Stimulated activated CD4-positive, alpha-beta T cell treated with anti-CD3 and anti-CD28 coated beads, Interleukin-2, amount 100 ng/mL, for 24 hours (primary cell): ENCODE measurements around the gene MARCHF4.

Source experiments
- DNase-seq, 2 donors: peaks; one replicate each; pipeline ENCODE4 v3.0.0-alpha.2; 2020

The MARCHF4 gene

DNA sequence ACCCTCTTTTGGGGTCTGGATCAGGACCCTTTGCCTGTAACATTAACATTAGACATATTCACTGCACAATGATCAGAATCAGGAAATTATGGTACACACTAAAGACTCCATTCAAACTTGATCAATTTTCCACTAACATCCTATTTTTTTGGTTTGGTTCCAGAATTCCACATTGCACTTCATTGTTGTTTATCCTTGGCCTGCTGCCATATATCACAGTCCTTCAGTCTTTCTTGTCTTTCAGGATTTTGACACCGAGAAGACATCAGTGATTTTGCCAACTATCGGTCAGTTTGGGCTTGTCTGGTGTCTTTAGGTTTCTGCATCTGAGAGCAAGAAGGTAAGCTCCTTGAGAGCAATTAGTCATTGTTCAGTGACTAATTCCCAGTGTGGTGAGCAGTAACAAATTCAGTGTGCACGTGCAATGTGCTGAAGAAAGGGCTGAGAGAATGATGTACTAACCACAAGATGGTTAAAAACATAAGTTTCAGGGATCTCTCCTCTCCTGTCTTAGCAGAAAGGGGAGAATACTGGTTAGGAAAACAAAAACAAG, 23.5 kb downstream of the MARCHF4 start:
- peak; percentile 16 to 25 for DNase-seq

DNA sequence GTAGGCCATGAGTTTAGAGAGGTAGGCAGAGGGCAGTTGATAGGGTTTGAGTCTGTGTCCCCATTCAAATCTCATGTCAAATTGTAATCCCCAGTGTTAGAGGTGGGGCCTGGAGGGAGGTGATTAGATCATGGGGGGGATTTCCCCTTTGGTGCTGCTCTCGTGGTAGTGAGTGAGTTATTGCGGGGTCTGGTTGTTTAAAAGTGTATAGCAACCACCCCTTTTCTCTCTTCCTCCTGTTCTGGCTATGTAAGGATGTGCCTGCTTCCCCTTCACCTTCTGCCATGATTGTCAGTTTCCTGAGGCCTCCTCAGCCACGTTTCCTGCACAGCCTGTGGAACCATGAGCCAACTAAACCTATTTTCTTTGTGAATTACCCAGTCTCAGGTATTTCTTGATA, 25.5 kb downstream of the MARCHF4 start:
- DNase-seq, result peak in 1 of 2 donors; percentile 12

DNA sequence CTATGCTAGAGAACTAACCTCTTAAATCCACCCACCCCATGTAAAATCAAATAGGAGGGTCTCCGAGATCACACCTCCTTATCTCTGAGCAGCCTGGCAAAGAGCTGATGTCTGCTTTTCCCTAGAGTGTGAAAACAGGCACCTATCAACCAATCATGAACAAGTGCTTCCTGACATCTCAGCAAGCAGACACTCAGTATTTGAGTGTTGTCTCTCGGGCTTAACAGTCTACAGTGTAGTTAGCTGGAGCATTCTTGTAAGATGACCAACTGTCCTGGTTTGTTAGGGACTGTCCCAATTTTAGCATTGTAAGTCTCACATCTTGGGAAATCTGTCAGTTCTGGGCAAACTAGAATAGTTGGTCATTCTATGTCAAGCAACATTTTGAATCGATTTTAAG, 26.4 kb downstream of the MARCHF4 start:
- DNase-seq, result no peak

DNA sequence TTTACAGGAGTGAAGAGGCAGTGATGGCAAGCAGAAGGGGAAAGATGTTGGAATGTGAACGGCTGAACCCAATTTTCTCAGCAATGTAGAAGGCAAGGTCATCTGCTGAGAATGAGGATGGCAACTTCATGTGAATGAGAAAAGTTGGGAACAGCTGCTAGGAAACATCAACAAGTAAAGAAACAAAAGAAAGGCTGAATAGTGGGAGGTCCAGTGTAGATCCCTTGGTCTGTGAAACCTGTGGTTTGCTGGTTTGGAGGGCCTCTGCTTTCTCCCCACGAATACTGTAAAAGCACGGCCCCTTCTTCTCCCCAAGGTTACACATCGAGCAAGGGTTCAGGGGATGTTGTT, 27.4 kb downstream of the MARCHF4 start:
- no peak for DNase-seq

DNA sequence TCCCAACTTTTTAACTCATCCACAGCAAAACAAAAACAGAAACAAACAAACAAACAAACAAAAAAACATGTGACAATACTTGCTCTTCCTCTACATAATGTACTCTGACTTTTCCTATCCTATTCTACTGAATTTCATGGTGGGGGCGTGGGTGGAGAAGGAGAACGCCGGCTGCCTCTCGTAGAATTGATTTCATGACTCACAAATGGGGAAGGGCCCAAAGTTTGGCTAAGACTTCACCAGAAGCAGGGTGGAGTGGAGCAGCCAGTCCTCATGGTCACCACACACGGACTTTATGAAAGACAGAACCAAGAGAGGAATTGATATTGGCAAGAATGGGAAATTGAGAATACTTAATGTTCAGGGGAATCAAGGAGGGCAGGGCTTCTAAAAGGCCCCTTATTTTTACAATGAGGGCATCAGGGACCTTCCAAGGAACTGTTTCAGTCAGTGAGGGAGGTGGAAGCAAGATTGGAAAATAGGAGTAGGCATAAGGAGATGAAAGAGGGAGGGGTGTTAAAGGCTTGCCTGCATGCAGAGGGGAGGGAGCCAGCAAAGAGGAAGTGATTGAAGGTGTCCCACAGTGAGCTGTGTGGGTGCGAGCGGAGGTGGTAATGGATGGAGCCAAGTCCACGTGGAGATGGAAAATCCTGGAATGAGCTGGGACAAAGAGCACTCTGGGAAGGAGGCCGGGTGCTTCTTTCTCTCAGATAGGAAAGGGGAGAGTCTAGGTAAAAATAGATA, 27.9 kb downstream of the MARCHF4 start:
- no peak for DNase-seq

DNA sequence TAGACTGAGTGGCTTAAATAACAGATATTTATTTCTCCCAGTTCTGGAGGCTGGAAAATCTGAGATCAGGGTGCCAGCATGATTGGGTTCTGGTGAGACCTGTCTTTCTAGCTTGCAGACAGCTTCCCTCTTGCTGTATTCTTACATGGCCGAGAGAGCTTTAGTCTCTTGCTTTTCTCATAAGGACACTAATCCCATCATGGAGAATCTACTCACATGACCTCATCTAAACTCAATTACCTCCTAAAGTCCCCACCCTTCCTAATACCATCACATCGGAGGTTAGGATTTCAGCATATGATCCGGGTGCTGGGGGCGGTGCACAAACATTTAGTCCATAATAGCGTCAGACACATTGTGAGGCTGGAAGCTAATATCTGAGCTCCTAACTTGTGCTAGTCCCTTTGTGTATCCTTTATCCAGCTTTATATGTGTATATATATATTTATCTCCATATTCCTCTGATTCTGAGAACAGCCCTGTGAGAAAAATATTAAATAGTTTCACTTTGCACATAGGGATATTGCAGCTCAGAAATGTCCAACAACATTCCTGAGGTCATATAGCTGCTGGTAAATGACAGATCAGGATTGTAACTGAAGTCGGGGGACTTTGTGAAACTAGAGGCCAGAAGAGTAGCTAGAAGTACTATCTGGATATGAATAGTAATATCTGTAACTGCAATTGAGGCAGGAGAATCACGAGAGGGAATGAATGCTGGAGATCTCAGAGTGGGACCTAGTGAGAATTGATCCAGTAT, 28.9 kb downstream of the MARCHF4 start:
- DNase-seq, result no peak

DNA sequence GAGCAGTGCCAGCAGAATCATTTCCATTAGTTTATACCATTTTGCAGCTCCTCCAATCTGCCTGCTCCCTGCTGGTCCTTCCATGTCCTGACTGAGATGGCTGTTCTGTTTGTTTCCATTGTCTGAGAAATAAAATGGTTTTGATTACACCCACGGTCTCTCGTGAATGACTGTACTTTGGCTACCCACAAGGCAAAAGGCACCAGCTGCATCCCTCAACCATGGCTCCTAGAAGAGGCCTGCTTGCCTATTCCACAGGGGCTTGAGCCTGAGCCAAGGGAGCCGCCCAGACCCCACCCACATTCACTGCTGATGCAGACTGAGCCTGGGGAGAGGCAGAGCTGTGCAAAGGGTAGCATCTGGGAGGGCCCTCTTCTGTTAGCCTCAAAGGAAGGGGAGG, 31.2 kb downstream of the MARCHF4 start:
- peak in 1 of 2 donors; percentile 30 for DNase-seq

DNA sequence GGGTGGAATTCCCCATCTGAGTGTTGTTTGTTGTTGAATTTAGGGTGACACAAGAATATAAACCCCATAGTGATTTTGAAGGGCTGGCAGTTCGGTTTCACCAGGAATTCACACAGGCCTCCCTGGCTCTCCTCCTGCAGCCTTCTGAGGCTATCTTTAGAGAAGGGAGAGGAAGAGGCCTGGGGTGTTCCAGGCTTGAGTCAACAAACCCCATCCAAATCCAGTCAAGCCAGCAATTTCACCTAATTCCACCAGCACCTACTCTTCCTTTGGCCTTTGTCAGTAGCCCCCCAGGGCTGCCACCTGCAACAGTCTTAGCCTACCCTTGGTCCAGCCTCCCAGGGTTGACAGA, 32.0 kb downstream of the MARCHF4 start:
- DNase-seq, result no peak

DNA sequence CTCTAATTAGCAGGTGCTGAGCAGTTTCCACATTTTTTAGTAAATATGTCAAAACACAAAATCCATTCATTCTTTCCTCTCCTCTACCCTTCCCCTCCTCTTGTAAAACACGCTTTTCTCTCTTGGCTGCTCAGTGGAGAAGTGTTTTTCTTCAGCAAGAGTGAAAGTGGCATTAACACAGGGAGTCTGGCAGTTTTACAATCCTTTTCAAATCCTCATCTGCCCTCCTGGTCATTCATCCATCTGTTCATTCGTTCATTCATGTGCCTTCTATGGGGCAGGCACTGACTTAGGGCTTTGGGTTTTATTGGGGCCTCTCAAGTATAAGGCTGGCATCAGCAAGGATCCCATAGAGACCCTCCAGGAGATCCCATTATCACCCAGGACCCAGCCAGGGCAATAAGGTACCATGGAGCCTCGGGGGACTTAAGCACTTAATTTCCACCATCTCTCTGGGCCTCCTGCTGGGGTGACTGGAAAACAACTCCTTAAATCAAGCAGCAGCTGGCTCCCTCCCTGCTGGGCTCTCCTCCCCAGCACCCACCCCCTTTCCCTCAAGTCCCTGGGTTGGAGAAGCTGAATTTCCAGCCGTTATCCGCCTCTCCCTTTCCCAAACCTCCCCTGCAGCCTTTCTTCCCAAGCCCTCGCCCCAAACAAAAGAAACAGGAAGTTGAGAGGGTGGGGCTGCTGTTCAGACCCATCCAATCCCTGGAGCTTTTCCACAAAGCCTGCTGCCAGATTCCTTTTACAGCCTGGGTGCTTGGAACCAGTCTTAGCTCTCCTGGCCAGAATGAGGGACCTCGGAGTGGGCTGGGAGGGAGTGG, 32.6 kb downstream of the MARCHF4 start:
- no peak for DNase-seq

DNA sequence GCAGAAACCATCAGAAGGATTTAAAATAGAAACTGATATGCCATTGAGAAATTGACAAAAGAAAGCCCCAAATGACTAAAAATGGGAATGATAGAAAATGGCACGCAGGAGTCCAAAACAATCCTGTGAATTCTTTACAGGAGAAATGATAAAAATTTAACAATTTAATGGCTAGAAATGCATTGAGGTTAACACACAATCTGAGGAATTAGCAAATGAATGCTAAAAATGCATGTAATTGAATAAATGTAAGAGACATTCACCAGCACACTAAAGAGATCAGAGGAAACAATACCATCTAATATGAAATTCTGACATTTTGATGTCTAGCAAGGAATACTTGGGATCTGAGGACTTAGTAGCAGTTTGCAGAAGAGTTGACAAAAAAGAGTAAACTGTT, 37.0 kb downstream of the MARCHF4 start:
- DNase-seq, result no peak

DNA sequence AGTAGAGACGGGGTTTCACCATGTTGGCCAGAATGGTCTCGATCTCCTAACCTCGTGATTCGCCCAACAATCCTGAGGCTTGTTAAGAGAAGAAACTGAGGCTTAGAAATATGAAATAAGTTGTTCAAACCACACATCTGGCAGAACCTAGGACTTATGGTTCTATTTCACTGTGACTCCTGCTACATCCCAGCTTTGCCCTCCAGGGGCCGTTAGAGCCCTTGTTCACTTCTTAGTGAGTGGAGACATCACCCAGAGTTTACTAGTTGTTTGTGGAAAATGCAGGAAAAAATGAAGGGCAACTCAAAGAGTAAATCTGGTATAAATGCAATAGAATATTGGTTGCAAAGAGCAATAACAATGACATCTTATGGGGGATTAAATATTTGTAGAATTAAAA, 43.9 kb downstream of the MARCHF4 start:
- DNase-seq, result no peak

DNA sequence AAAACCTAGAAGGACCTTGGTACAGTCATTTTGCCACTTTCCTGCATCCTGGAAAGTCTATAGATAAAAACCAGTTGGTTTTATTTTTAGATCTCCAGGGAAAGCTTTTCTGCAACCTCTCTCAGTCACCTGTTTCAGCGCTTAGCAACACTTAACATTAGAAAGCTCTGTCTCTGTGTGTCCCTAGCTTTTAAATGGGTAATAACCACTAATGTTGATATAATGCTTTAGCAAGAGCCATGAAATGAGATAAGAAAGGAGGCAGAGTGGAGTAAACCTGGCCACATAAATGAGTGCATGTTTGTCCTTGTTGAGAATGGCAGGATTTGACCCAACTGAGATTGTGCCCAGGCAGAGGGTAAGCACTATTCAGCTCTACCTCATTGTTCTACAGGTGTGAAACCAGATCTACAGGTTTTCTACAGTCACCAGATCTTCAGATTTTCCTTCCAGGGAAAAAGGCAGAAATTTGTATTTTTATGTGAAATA, 44.8 kb downstream of the MARCHF4 start:
- no peak for DNase-seq
